HCT116 (cell line): Measurements from ENCODE around the gene AKAP1. TPM values are rescaled to one million over a fixed set of nuclear protein-coding genes. Genes with fewer than 3 reads are reported as not detected.

Experiments
- ATAC-seq: fragments of 200-7000 bp; cut with Tn5 transposase; 2 replicates; pipeline ENCODE4 v1.9.1; 2020; ENCODE audit warnings: mild to moderate bottlenecking, moderate library complexity
- BruUV-seq: library from RNA; stranded (reverse); fragments of 400-500 nt; replicated peaks from 2 replicates; lab custom pipeline; 2021; lab: Mats Ljungman, UMichigan
- CTCF ChIA-PET: fragments of 300-600 bp; sonication (Branson Sonifier 250); formaldehyde crosslinking; loops from one replicate; lab custom pipeline; 2021; ENCODE audit warnings: antibody characterized with exemption; lab: Charles Lee
- POLR2A ChIA-PET: fragments of 300-600, 350-600 bp; sonication (Branson Sonifier 250); formaldehyde crosslinking; loops from one replicate; lab custom pipeline; 2021; ENCODE audit warnings: antibody characterized with exemption; lab: Charles Lee
- RAD21 ChIA-PET, 2 experiments: fragments of 300-600 bp; sonication (Branson Sonifier 250); formaldehyde crosslinking; loops; one replicate each; lab custom pipeline; 2023; ENCODE audit warnings: low total read pairs in 2 of 2; ENCODE audit not compliant: uncharacterized antibody in 2 of 2, unreplicated experiment in 2 of 2, low non-redundant PET in 1 of 2; lab: Charles Lee
- DNase-seq: peaks from one replicate; pipeline ENCODE4 v3.0.0-alpha.2; 2010; ENCODE audit warnings: low read depth, low spot score
- H2AFZ ChIP-seq: fragments of 200-600 bp; shearing (Covaris generic), sonication (generic); 2 replicates; pipeline ENCODE4 v1.6.1; 2017; ENCODE audit warnings: low read depth, mixed run types, mixed read lengths, antibody characterized with exemption, low read length; ENCODE audit not compliant: poor library complexity, severe bottlenecking
- H3K27ac ChIP-seq: 2 replicates; pipeline ENCODE4 v1.5.1; 2012; ENCODE audit warnings: low read depth, low read length
- H3K27me3 ChIP-seq: fragments of 200-600 bp; sonication (generic); 2 replicates; pipeline ENCODE4 v1.6.1; 2016; ENCODE audit warnings: mixed run types, low read length, mixed read lengths; ENCODE audit not compliant: insufficient read depth
- H3K36me3 ChIP-seq, 2 experiments: fragments of 200-500 bp in 1 of 2; fragments of 200-600 bp in 1 of 2; sonication (Bioruptor generic) in 1 of 2; sonication (generic) in 1 of 2; 2 replicates each; pipeline versions ENCODE4 v1.5.1 to v1.6.1; 2014 to 2016; ENCODE audit warnings: low read length in 2 of 2, inconsistent platforms in 1 of 2, mixed read lengths in 1 of 2, mixed run types in 1 of 2; ENCODE audit not compliant: insufficient read depth in 2 of 2, control insufficient read depth in 1 of 2
- H3K4me1 ChIP-seq, 2 experiments: fragments of 200-600 bp in 1 of 2; sonication (generic) in 1 of 2; 2 replicates each; pipeline versions ENCODE4 v1.5.1 to v1.6.1; 2012 to 2017; ENCODE audit warnings: low read length in 2 of 2, inconsistent platforms in 1 of 2, mild to moderate bottlenecking in 1 of 2, mixed read lengths in 1 of 2, mixed run types in 1 of 2, moderate library complexity in 1 of 2; ENCODE audit not compliant: insufficient read depth in 2 of 2, control insufficient read depth in 1 of 2
- H3K4me2 ChIP-seq: fragments of 200-600 bp; sonication (generic); 2 replicates; pipeline ENCODE4 v1.6.1; 2017; ENCODE audit warnings: mixed run types, low read length, mixed read lengths
- H3K4me3 ChIP-seq, 2 experiments: fragments of 200-600 bp in 1 of 2; sonication (generic) in 1 of 2; replicated peaks in 1 of 2; 2 replicates each; pipeline ENCODE4 v1.5.1; 2011 to 2016; ENCODE audit warnings: low read length in 2 of 2, control low read depth in 1 of 2, low read depth in 1 of 2, mild to moderate bottlenecking in 1 of 2, mixed read lengths in 1 of 2, mixed run types in 1 of 2
- H3K79me2 ChIP-seq: fragments of 200-600 bp; sonication (generic); 2 replicates; pipeline ENCODE4 v1.6.1; 2017; ENCODE audit warnings: mild to moderate bottlenecking, mixed run types, low read length, moderate library complexity, mixed read lengths; ENCODE audit not compliant: insufficient read depth
- H3K9ac ChIP-seq: fragments of 200-600 bp; sonication (generic); 2 replicates; pipeline ENCODE4 v1.6.1; 2016; ENCODE audit warnings: low read length, mixed read lengths
- H3K9me2 ChIP-seq: fragments of 200-600 bp; sonication (generic), shearing (Covaris generic); 2 replicates; pipeline ENCODE4 v1.6.1; 2017; ENCODE audit warnings: mixed run types, mild to moderate bottlenecking, moderate library complexity; ENCODE audit not compliant: insufficient read depth
- H3K9me3 ChIP-seq, 2 experiments: fragments of 200-500 bp in 1 of 2; fragments of 200-600 bp in 1 of 2; sonication (Bioruptor generic) in 1 of 2; sonication (generic) in 1 of 2; 2 replicates each; pipeline ENCODE4 v1.6.1; 2014 to 2017; ENCODE audit warnings: low read length in 2 of 2, mixed read lengths in 2 of 2, inconsistent platforms in 1 of 2, low read depth in 1 of 2, mild to moderate bottlenecking in 1 of 2, mixed run types in 1 of 2, moderate library complexity in 1 of 2; ENCODE audit not compliant: control insufficient read depth in 1 of 2, insufficient read depth in 1 of 2
- H4K20me1 ChIP-seq: fragments of 200-600 bp; sonication (generic), shearing (Covaris generic); 2 replicates; pipeline ENCODE4 v1.6.1; 2017; ENCODE audit warnings: mixed run types, mild to moderate bottlenecking, moderate library complexity; ENCODE audit not compliant: insufficient read depth
- CEBPB ChIP-seq: IDR thresholded peaks from 2 replicates; pipeline ENCODE4 v1.6.1; 2012; ENCODE audit warnings: low read depth
- REST ChIP-seq: IDR thresholded peaks from 2 replicates; pipeline ENCODE4 v1.6.1; 2012; ENCODE audit warnings: low read depth
- SRF ChIP-seq: IDR thresholded peaks from 2 replicates; pipeline ENCODE4 v1.6.1; 2012; ENCODE audit warnings: low read depth
- YY1 ChIP-seq: IDR thresholded peaks from 2 replicates; pipeline ENCODE4 v1.6.1; 2011; ENCODE audit warnings: low read length, low read depth, moderate library complexity, mild to moderate bottlenecking; ENCODE audit not compliant: insufficient replicate concordance; ENCODE audit errors: extremely low read depth
- ZNF274 ChIP-seq: fragments of 200-500 bp; sonication (Bioruptor generic); IDR thresholded peaks from 2 replicates; pipeline ENCODE4 v1.6.1; 2014; ENCODE audit warnings: mild to moderate bottlenecking, low read depth, low read length, inconsistent platforms
- intact Hi-C: fragments of 100-400 bp; cut with micrococcal nuclease; formaldehyde crosslinking; loops from 2 replicates; pipeline ENCODE4 v1.10.0; 2022
- total RNA-seq: library from RNA; stranded (reverse); gene quantifications from one replicate; pipeline ENCODE4 v1.2.1, GENCODE V29; 2021; ENCODE audit not compliant: unreplicated experiment
- TF ChIP-seq, protein P1 (sequence below): IDR thresholded peaks from 2 replicates; pipeline ENCODE4 v1.6.1; 2011; ENCODE audit warnings: mild to moderate bottlenecking, low read length, moderate library complexity; ENCODE audit not compliant: insufficient replicate concordance; ENCODE audit errors: extremely low read depth

Gene AKAP1
- total RNA-seq, 1 experiment from 2014 or later: 51.6 TPM

- no peaks in the 10 kb centered on the region for H3K4me1 ChIP-seq
- no peaks in the 10 kb centered on the region for H3K9me2 ChIP-seq
- no peaks in the 10 kb centered on the region for H3K9me3 ChIP-seq
- DNase-seq: no peak
- ATAC-seq: no peak
- RAD21 ChIA-PET: no interaction called here
- intact Hi-C loops: no loop called here
- no peak overlapping the region for H3K4me2 ChIP-seq
- H3K36me3 ChIP-seq: no peaks in the 10 kb centered on the region
- H2AFZ ChIP-seq: no peak overlapping the region
- BruUV-seq: no TSS peak
- no peaks in the 10 kb centered on the region for H4K20me1 ChIP-seq
- TF ChIP-seq CEBPB (no peak), SRF (no peak), YY1 (no peak), ZNF274 (no peak), REST (no peak)
- TF ChIP-seq, protein P1, sequence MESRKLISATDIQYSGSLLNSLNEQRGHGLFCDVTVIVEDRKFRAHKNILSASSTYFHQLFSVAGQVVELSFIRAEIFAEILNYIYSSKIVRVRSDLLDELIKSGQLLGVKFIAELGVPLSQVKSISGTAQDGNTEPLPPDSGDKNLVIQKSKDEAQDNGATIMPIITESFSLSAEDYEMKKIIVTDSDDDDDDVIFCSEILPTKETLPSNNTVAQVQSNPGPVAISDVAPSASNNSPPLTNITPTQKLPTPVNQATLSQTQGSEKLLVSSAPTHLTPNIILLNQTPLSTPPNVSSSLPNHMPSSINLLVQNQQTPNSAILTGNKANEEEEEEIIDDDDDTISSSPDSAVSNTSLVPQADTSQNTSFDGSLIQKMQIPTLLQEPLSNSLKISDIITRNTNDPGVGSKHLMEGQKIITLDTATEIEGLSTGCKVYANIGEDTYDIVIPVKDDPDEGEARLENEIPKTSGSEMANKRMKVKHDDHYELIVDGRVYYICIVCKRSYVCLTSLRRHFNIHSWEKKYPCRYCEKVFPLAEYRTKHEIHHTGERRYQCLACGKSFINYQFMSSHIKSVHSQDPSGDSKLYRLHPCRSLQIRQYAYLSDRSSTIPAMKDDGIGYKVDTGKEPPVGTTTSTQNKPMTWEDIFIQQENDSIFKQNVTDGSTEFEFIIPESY: no peak
- TF ChIP-seq, all 23 proteins: peak for 0
- Histone ChIP-seq H3K79me2 (no peaks in the 10 kb centered on the region), H3K4me3 (no peak overlapping the region), H3K27ac (no peak overlapping the region), H3K27me3 (peaks cover 6% of the 10 kb centered on the region; the same call in 1 of the 2 replicates), H3K9ac (no peak overlapping the region)
- CTCF ChIA-PET: no interaction called here
- POLR2A ChIA-PET: no interaction called here
Observed at GRCh38 chr17:57044976-57045867, 39.8 kb upstream of the AKAP1 start.
